GM12874 (cell line): Measurements from ENCODE around the gene WBP4.

Experiments used
- TF ChIP-seq, protein P1 (sequence below): IDR thresholded peaks from 2 replicates; pipeline ENCODE4 v1.5.1; 2011; ENCODE audit warnings: low read depth, mild to moderate bottlenecking, control low read depth, low read length, moderate library complexity; ENCODE audit not compliant: insufficient read depth

The WBP4 gene

GRCh38 chr13:41075034-41075433, 13.7 kb downstream of the WBP4 start:
- TF ChIP-seq, protein P1, sequence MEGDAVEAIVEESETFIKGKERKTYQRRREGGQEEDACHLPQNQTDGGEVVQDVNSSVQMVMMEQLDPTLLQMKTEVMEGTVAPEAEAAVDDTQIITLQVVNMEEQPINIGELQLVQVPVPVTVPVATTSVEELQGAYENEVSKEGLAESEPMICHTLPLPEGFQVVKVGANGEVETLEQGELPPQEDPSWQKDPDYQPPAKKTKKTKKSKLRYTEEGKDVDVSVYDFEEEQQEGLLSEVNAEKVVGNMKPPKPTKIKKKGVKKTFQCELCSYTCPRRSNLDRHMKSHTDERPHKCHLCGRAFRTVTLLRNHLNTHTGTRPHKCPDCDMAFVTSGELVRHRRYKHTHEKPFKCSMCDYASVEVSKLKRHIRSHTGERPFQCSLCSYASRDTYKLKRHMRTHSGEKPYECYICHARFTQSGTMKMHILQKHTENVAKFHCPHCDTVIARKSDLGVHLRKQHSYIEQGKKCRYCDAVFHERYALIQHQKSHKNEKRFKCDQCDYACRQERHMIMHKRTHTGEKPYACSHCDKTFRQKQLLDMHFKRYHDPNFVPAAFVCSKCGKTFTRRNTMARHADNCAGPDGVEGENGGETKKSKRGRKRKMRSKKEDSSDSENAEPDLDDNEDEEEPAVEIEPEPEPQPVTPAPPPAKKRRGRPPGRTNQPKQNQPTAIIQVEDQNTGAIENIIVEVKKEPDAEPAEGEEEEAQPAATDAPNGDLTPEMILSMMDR = peak; percentile 24; the same call in 1 of the 2 replicates

- TF ChIP-seq, protein P1 = no peak
Observed at GRCh38 chr13:41075485-41075884, 14.2 kb downstream of the WBP4 start.

DNA sequence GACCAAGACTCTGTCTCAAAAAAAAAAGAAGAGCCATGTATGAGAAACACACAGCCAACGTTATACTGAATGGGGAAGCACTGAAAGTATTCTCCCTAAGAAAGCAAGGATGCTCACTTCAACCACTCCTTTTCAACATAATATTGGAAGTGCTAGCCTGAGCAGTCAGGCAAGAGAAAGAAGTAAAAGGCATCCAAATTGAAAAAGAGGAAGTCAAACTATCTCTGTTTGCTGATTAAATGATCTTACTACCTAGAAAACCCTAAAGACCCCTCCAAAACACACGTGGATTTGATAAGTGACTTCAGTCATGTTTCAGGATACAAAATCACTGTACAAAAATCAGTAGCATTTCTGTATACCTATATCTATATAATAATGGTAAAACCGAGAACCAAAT, 16.2 kb downstream of the WBP4 start:
- TF ChIP-seq, protein P1 = no peak

GRCh38 chr13:41079725-41080124, 18.4 kb downstream of the WBP4 start:
- TF ChIP-seq, protein P1 = no peak

- TF ChIP-seq, protein P1 = no peak
Observed at GRCh38 chr13:41085961-41086585, 24.8 kb downstream of the WBP4 start.

DNA sequence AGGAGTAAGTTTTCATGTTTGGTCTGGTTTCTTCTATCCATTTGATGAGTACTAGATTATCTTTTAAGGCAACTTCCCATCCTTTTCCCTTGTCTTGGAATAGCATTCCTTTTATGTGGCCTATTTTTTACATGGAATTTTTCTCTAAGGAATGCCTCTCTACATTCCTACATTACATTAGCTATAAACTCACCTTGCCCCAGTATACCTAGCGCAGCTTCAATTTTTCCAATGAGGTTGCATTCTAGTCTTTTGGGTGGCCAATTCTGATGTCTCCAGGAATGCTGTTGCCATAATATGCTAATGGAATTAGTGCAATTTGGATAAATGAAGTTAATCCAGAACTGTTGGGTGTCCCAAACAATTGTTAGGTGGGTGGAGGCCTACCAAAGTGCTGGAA, 37.5 kb downstream of the WBP4 start:
- TF ChIP-seq, protein P1 = no peak

DNA sequence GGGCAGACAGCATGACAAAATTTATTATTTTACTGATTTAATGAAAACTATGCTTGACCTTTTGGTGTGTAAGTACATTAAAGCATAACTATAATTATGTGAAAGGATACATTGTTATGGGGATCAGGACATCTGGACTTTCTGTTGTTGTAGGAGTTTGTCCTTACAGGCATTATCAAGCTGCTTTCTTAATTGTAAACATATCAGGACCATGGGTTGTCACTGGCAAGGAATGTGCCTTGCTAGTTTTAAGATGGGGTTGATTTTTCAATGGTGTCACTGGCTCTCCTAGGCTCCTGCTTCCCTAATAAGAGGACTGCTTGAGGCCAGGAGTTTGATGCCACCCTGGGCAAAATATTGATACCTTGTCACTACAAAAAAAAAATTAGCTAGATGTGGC, 38.7 kb downstream of the WBP4 start:
- TF ChIP-seq, protein P1 = no peak
